ENCODE measurements around the gene CSHL1. TPM values are rescaled to one million over a fixed set of nuclear protein-coding genes. Genes with fewer than 3 reads are reported as not detected.
"Not testable (repeated sequence)": the region's sequence is repeated elsewhere in the genome, so short reads cannot be mapped to it uniquely, and the experiment has no call there.

CSHL1 gene
- total and polyA plus RNA-seq, 9 of the 15 experiments (the other 6 are each of a cell fraction or from before 2014, with no cell fraction given): not detected

- H3K79me2 ChIP-seq (ENCODE audit: control insufficient read depth, insufficient read depth, low read length): no peaks in the 10 kb centered on the region
- DNase-seq (ENCODE audit: extremely low read depth in 1 of 4, low spot score in 3 of 4) (no peak), ATAC-seq (no peak), FAIRE-seq (no peak)
- ChIA-PET CTCF (ENCODE audit: low intra/inter-chr PET ratio) (no interaction called here), POLR2A (interaction anchor here (0.7 kb wide), 1 partner anchor 93 kb away, joined by 3 read pairs; no protein-coding TSS in a partner anchor)
- 10% methylated on average over 12 of the region's 13 CpGs for WGBS (ENCODE audit: insufficient coverage, low coverage, missing lambda C conversion rate)
- H3K36me3 ChIP-seq (ENCODE audit: control insufficient read depth, insufficient read depth, low read length): no peaks in the 10 kb centered on the region
- no peak overlapping the region for H2AFZ ChIP-seq (ENCODE audit: low read depth, low read length)
- no peaks in the 10 kb centered on the region for H3K9me1 ChIP-seq (ENCODE audit: control insufficient read depth, insufficient read depth, low read length)
- no TSS peak for BruUV-seq (replicated peaks)
- in situ Hi-C loops (cut with MboI) (loop anchor here (10.0 kb wide), 2 partner anchors 107 to 367 kb away; partner anchors contain the start of gene ICAM2), intact Hi-C loops (cut with micrococcal nuclease) (loop anchor here (2.0 to 10.0 kb wide), 5 partner anchors 29 to 367 kb away; partner anchors contain the start of gene ERN1)
- no peaks in the 10 kb centered on the region for H3K9me3 ChIP-seq (replicated peaks; ENCODE audit: control insufficient read depth, insufficient read depth, low read depth, low read length)
- no peak overlapping the region for H3K4me3 ChIP-seq
- TF ChIP-seq ZFP30 (CRISPR knock-in tag; IDR thresholded peaks at IDR 0.05; ENCODE audit: borderline replicate concordance) (no peak), CGGBP1 (CRISPR knock-in tag; IDR thresholded peaks at IDR 0.05) (no peak), ZNF3 (CRISPR knock-in tag; IDR thresholded peaks at IDR 0.05) (no peak), GATAD2A (IDR thresholded peaks at IDR 0.05) (no peak), ZNF445 (CRISPR knock-in tag; IDR thresholded peaks at IDR 0.05; ENCODE audit: low read depth) (no peak), HDAC3 (IDR thresholded peaks at IDR 0.05; ENCODE audit: borderline replicate concordance, partially characterized antibody) (no peak), WHSC1 (IDR thresholded peaks at IDR 0.05; ENCODE audit: low read length) (no peak), ZBTB2 (IDR thresholded peaks at IDR 0.05) (no peak)
- no peaks in the 10 kb centered on the region; a peak in 1 of 5 replicates for H3K4me1 ChIP-seq (replicated peaks in 1 of 2; ENCODE audit: control insufficient read depth in 2 of 2, insufficient read depth in 2 of 2, low read length in 2 of 2)
- H3K27me3 ChIP-seq (ENCODE audit: control insufficient read depth in 2 of 2, insufficient read depth in 2 of 2, low read length in 2 of 2): peaks cover 3 to 34% of the 10 kb centered on the region in 2 experiments; a peak in 4 of 5 replicates
- no peak overlapping the region for H3K4me2 ChIP-seq (ENCODE audit: insufficient read depth, low read length)
- no peaks in the 10 kb centered on the region for H4K20me1 ChIP-seq (replicated peaks; ENCODE audit: control insufficient read depth, insufficient read depth, low read length)
- H3K9ac ChIP-seq (ENCODE audit: insufficient read depth in 1 of 2, low read depth in 2 of 2, low read length in 2 of 2): no peak overlapping the region
- H3K27ac ChIP-seq (ENCODE audit: extremely low read depth, low read depth, low read length): no peak overlapping the region
Measured at GRCh38 chr17:63917646-63918045, 6.6 kb upstream of the CSHL1 start.

- ATAC-seq: not testable (repeated sequence)
Measured at GRCh38 chr17:63917206-63917605, 6.1 kb upstream of the CSHL1 start.

More at GRCh38 chr17:63917206-63917605, 6.1 kb upstream of the CSHL1 start:
- H3K79me2 ChIP-seq (ENCODE audit: control insufficient read depth, insufficient read depth, low read length); H2AFZ ChIP-seq (ENCODE audit: low read depth, low read length); H3K9ac ChIP-seq (ENCODE audit: insufficient read depth in 1 of 2, low read depth in 2 of 2, low read length in 2 of 2); H4K20me1 ChIP-seq (replicated peaks; ENCODE audit: control insufficient read depth, insufficient read depth, low read length); FAIRE-seq; H3K4me1 ChIP-seq (replicated peaks in 1 of 2; ENCODE audit: control insufficient read depth in 2 of 2, insufficient read depth in 2 of 2, low read length in 2 of 2); H3K4me3 ChIP-seq; H3K9me3 ChIP-seq (replicated peaks; ENCODE audit: control insufficient read depth, insufficient read depth, low read depth, low read length); H3K27ac ChIP-seq (ENCODE audit: extremely low read depth, low read depth, low read length); DNase-seq (ENCODE audit: extremely low read depth in 1 of 4, low spot score in 3 of 4); H3K36me3 ChIP-seq (ENCODE audit: control insufficient read depth, insufficient read depth, low read length); H3K4me2 ChIP-seq (ENCODE audit: insufficient read depth, low read length); POLR2A ChIA-PET; BruUV-seq (replicated peaks); CTCF ChIA-PET (ENCODE audit: low intra/inter-chr PET ratio); H3K9me1 ChIP-seq (ENCODE audit: control insufficient read depth, insufficient read depth, low read length): not testable (repeated sequence)
- WGBS (ENCODE audit: insufficient coverage, low coverage, missing lambda C conversion rate): 16% methylated on average over 5 of the region's 11 CpGs
- in situ Hi-C loops (cut with MboI): loop anchor here (10.0 kb wide), 2 partner anchors 108 to 368 kb away; partner anchors contain the start of gene ICAM2
- peaks cover 3 to 34% of the 10 kb centered on the region in 2 experiments; a peak in 4 of 5 replicates for H3K27me3 ChIP-seq (ENCODE audit: control insufficient read depth in 2 of 2, insufficient read depth in 2 of 2, low read length in 2 of 2)
- intact Hi-C loops (cut with micrococcal nuclease): loop anchor here (5.0 to 10.0 kb wide), 2 partner anchors 215 to 368 kb away; partner anchors contain the start of gene ERN1

Data from K562 (cell line).